GM12878 (cell line): Measurements from ENCODE around the gene SHH. TPM values are rescaled to one million over a fixed set of nuclear protein-coding genes. Genes with fewer than 3 reads are reported as not detected.

Experiments used
- MTA3 ChIP-seq: IDR thresholded peaks from 2 replicates; pipeline ENCODE4 v1.6.1; 2012; ENCODE audit warnings: low read length, inconsistent platforms, borderline replicate concordance
- RAD21 ChIP-seq: IDR thresholded peaks from 2 replicates; pipeline ENCODE4 v1.6.1; 2011; ENCODE audit warnings: mild to moderate bottlenecking, low read depth, low read length, moderate library complexity; ENCODE audit not compliant: insufficient read depth
- TCF3 ChIP-seq: IDR thresholded peaks from 2 replicates; pipeline ENCODE4 v1.6.1; 2012; ENCODE audit warnings: low read depth, mild to moderate bottlenecking, low read length, borderline replicate concordance; ENCODE audit not compliant: insufficient read depth
- polyA plus RNA-seq, 11 experiments: library from polyadenylated mRNA; depleted of rRNA in 4 of 11; unstranded in 6 of 11; stranded (reverse) in 5 of 11; fragments of >200 nt; fragmentation: Nextera tagmentation in 4 of 11; fragmentation: Illumina TruSeq in 1 of 11; extraction: Ambion mirVana in 4 of 11; extraction: Trizol in 1 of 11; gene quantifications; 1 replicate in 1 of 11; 2 replicates in 10 of 11; pipeline versions ENCODE4 v1.2.1 to v1.2.3, GENCODE V29; 2011 to 2016; ENCODE audit warnings: inconsistent platforms in 2 of 11, missing spikeins in 2 of 11, low read depth in 1 of 11
- total RNA-seq, 4 experiments: library from RNA; depleted of rRNA in 3 of 4; stranded (reverse); fragments of >200 nt in 3 of 4; fragmentation: Illumina TruSeq in 1 of 4; extraction: Trizol in 1 of 4; gene quantifications; 2 replicates each; pipeline versions ENCODE4 v1.2.1 to v1.2.3, GENCODE V29; 2013 to 2021
- TF ChIP-seq, protein P1 (sequence below): fragments of 450-650 bp; IDR thresholded peaks from 2 replicates; pipeline ENCODE4 v1.6.1; 2017; ENCODE audit warnings: low read depth, mild to moderate bottlenecking, moderate library complexity
- TF ChIP-seq, protein P2 (sequence below): fragments of 450-650 bp; IDR thresholded peaks from 2 replicates; pipeline ENCODE4 v1.6.1; 2017; ENCODE audit warnings: antibody characterized with exemption, mild to moderate bottlenecking, moderate library complexity

The SHH gene
- total and polyA plus RNA-seq, 10 of the 15 experiments (the other 5 are each of a cell fraction or from before 2014, with no cell fraction given): not detected

GRCh38 chr7:155752756-155753445, 59.4 kb downstream of the SHH start (continued):
- 0 out of 2 replicates have a peak, but pooled peaks have one; percentile 2 for TF ChIP-seq RAD21
- peak; percentile 83; the same call in 1 of the 2 replicates for TF ChIP-seq MTA3
- TF ChIP-seq, protein P1, sequence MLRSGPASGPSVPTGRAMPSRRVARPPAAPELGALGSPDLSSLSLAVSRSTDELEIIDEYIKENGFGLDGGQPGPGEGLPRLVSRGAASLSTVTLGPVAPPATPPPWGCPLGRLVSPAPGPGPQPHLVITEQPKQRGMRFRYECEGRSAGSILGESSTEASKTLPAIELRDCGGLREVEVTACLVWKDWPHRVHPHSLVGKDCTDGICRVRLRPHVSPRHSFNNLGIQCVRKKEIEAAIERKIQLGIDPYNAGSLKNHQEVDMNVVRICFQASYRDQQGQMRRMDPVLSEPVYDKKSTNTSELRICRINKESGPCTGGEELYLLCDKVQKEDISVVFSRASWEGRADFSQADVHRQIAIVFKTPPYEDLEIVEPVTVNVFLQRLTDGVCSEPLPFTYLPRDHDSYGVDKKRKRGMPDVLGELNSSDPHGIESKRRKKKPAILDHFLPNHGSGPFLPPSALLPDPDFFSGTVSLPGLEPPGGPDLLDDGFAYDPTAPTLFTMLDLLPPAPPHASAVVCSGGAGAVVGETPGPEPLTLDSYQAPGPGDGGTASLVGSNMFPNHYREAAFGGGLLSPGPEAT: peak; percentile 50; the same call in 1 of the 2 replicates
- TF ChIP-seq, protein P2, sequence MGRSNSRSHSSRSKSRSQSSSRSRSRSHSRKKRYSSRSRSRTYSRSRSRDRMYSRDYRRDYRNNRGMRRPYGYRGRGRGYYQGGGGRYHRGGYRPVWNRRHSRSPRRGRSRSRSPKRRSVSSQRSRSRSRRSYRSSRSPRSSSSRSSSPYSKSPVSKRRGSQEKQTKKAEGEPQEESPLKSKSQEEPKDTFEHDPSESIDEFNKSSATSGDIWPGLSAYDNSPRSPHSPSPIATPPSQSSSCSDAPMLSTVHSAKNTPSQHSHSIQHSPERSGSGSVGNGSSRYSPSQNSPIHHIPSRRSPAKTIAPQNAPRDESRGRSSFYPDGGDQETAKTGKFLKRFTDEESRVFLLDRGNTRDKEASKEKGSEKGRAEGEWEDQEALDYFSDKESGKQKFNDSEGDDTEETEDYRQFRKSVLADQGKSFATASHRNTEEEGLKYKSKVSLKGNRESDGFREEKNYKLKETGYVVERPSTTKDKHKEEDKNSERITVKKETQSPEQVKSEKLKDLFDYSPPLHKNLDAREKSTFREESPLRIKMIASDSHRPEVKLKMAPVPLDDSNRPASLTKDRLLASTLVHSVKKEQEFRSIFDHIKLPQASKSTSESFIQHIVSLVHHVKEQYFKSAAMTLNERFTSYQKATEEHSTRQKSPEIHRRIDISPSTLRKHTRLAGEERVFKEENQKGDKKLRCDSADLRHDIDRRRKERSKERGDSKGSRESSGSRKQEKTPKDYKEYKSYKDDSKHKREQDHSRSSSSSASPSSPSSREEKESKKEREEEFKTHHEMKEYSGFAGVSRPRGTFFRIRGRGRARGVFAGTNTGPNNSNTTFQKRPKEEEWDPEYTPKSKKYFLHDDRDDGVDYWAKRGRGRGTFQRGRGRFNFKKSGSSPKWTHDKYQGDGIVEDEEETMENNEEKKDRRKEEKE: no peak
- 0 out of 2 replicates have a peak, but pooled peaks have one; percentile 14 for TF ChIP-seq TCF3
